Activated naive CD4-positive, alpha-beta T cell treated with anti-CD3 and anti-CD28 coated beads, Interleukin-2, amount 50 U/mL, for 72 hours (primary cell): ENCODE data around the gene APPL2. TPM values are rescaled to one million over a fixed set of nuclear protein-coding genes. Genes with fewer than 3 reads are reported as not detected.

Experiments used
- ATAC-seq, 2 donors: fragments of 150-1000 bp; cut with Tn5 transposase; 2 replicates each; pipeline ENCODE4 v1.10.0; 2021; ENCODE audit warnings: mild to moderate bottlenecking in 2 of 2, moderate library complexity in 2 of 2
- DNase-seq, 2 donors: peaks; one replicate each; pipeline ENCODE4 v3.0.0; 2021 to 2022; ENCODE audit warnings: low spot score in 2 of 2
- H3K27ac Mint-ChIP-seq, 2 donors: one replicate each; pipeline ENCODE4 v1.8.0; 2022; ENCODE audit warnings: mild to moderate bottlenecking in 2 of 2, mixed read lengths in 2 of 2
- H3K36me3 Mint-ChIP-seq, 2 donors: one replicate each; pipeline ENCODE4 v1.8.0; 2022; ENCODE audit warnings: mixed read lengths in 2 of 2
- H3K9me3 Mint-ChIP-seq, 2 donors: one replicate each; pipeline ENCODE4 v1.8.0; 2022; ENCODE audit warnings: mixed read lengths in 2 of 2
- total RNA-seq, 2 donors: library from RNA; stranded (reverse); gene quantifications; one replicate each; pipeline ENCODE4 v1.2.3, GENCODE V29; 2022

The APPL2 gene
- total RNA-seq, 2 donors from 2014 or later: 17.2 to 19.3 TPM

DNA sequence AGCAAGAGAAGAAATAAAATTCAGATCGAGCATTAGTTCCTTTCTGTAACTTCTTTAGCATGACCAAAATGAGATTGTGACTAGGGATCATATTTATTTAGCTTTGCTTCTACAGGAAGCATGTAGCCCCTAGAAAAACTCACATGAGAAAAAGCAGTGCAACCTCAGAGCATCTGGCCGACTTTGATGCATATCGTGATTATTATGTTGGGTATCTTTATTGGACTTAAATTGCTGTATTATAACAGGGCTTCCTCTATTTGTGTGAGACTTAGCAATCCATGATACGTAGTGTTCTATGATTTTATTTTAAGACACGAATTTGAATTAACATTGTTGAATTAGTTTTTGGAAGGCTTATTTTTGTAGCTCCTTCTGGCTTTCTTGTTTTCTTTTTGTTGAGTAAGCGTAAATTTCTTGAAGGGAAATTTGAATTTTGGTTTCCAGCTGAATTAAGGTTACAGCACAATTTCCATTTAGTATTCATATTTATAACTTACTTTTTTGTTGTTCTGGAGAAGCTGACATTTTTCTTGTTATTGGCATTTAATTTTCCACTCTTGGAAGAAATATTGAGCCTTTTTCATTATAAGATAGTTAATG, 94.6 kb downstream of the APPL2 start:
- Mint-ChIP-seq H3K36me3 (no peaks in the 10 kb centered on the region), H3K27ac (no peak overlapping the region), H3K9me3 (no peaks in the 10 kb centered on the region)
- ATAC-seq (no peak), DNase-seq (no peak)

DNA sequence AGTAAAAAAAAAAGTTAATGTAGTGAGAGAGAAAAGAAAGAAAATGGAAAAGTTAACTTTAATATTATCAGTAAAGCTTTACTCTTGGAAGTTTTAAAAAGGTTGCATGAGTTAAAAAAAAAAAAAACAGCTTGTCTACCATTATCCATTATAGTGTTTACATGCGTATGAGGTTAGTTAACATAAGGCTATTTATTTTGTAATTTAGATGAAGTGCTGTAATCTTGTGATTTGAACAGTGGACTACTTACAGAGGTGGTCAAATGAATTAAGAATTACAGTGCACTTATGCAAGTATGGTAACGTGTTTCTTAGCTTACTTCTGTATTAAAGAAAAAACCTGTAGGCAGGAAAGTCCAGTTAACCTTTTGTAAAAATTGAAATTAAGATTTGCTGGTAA, 97.7 kb downstream of the APPL2 start:
- no peaks in the 10 kb centered on the region for H3K9me3 Mint-ChIP-seq
- no peak overlapping the region for H3K27ac Mint-ChIP-seq
- no peak for DNase-seq
- ATAC-seq: no peak
- H3K36me3 Mint-ChIP-seq: no peaks in the 10 kb centered on the region

Other genes with a start within 250 kb of the APPL2 start
- gene NOPCHAP1, start 249.9 kb downstream of the APPL2 start, total RNA-seq: 10 to 100 TPM; 25.2 to 36.6 TPM
- 1 to 10 TPM in 1 of 2 donors, under 1 TPM in 1; 0.36 to 5.7 TPM for gene ALDH1L2, start 151.7 kb downstream of the APPL2 start, total RNA-seq
- gene WASHC4, start 128.4 kb downstream of the APPL2 start, total RNA-seq: 10 to 100 TPM; 30.5 to 41.2 TPM
- gene C12orf75, start 94.5 kb upstream of the APPL2 start, total RNA-seq: 10 to 100 TPM; 46.2 to 76.0 TPM